ENCODE measurements around the gene LINGO4. TPM values are rescaled to one million over a fixed set of nuclear protein-coding genes. Genes with fewer than 3 reads are reported as not detected.

LINGO4 gene
- total RNA-seq, 1 experiment from 2014 or later = not detected

DNA sequence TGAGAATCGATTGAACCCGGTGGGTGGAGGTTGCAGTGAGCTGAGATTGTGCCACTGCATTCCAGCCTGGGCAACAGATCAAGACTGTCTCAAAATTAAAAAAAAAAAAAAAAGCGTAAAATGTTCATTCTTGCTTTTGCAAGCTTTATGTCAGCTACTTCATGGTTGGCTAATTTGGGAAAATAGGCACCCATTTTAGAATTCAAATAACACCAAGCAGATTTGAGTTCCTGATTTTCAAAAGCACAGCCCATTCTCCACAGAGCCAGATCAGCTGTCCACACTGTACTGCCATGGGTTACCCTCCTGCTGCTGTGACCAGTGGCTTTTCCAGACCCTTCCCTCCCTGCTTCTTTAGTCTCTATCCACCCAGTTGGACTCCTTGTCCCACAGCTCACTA, 43.9 kb upstream of the LINGO4 start:
- ChIA-PET POLR2A (ENCODE audit: low non-redundant PET) (no interaction called here), CTCF (no interaction called here)
- DNase-seq (ENCODE audit: low spot score) = no peak
- Histone ChIP-seq H3K9me3 (ENCODE audit: low read depth, low read length, poor library complexity, severe bottlenecking) (no peaks in the 10 kb centered on the region), H3K4me3 (ENCODE audit: low read depth, low read length, poor library complexity, severe bottlenecking) (no peak overlapping the region), H3K27me3 (replicated peaks; ENCODE audit: insufficient read depth, low read depth, low read length, poor library complexity) (peaks cover 81% of the 10 kb centered on the region), H3K36me3 (ENCODE audit: insufficient read depth, low read length, poor library complexity, severe bottlenecking) (no peaks in the 10 kb centered on the region), H3K4me1 (ENCODE audit: insufficient read depth, low read length, poor library complexity, severe bottlenecking) (no peaks in the 10 kb centered on the region), H3K27ac (ENCODE audit: low read depth, low read length, poor library complexity, severe bottlenecking) (no peak overlapping the region)
- intact Hi-C loops (cut with micrococcal nuclease; ENCODE audit: unreplicated experiment) = no loop called here
- BruUV-seq (replicated peaks) = no TSS peak
- TF ChIP-seq, protein P1, sequence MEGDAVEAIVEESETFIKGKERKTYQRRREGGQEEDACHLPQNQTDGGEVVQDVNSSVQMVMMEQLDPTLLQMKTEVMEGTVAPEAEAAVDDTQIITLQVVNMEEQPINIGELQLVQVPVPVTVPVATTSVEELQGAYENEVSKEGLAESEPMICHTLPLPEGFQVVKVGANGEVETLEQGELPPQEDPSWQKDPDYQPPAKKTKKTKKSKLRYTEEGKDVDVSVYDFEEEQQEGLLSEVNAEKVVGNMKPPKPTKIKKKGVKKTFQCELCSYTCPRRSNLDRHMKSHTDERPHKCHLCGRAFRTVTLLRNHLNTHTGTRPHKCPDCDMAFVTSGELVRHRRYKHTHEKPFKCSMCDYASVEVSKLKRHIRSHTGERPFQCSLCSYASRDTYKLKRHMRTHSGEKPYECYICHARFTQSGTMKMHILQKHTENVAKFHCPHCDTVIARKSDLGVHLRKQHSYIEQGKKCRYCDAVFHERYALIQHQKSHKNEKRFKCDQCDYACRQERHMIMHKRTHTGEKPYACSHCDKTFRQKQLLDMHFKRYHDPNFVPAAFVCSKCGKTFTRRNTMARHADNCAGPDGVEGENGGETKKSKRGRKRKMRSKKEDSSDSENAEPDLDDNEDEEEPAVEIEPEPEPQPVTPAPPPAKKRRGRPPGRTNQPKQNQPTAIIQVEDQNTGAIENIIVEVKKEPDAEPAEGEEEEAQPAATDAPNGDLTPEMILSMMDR (conservative IDR thresholded peaks at IDR 0.05; ENCODE audit: low read depth, low read length) = no peak
- no peak for TF ChIP-seq EZH2 (IDR thresholded peaks at IDR 0.05; ENCODE audit: borderline replicate concordance, low read depth, low read length, poor library complexity, severe bottlenecking)

DNA sequence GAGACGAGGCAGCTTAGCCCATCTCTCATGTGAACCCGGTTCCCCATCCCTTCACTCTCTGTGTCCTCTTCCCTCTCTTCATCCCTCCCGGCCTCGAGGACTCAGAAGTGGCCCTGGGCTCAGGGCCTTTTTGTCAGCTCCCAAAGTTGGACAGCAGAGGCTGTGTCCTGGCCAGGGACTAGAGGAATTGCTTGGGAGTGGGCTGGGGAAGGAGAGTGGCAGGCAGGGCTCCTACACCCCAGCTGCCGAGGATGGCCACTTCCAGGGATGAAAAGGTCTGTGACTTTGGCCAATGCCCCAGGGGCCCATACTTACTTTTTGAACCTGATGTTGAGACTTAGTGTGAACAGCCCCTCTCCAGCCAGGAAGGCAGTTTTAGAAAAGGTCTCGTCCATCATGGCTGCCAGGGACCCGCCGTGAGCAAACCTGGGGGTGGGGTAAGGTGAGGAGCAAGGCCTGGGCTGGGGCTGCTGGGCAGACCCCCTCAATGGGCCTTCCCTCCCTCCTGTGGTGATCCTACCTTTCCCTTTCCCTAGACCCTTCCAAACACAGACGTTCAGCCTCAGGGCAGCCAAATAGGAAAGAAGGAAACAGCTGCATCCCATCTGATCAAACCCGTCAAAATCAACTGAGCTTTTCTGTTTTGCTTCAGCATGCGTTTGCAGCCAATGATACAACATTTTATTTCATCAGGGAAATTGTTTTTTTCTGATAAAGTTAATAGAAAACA, 42.8 kb upstream of the LINGO4 start:
- POLR2A ChIA-PET (ENCODE audit: low non-redundant PET) = no interaction called here
- Histone ChIP-seq H3K27ac (ENCODE audit: low read depth, low read length, poor library complexity, severe bottlenecking) (no peak overlapping the region), H3K4me1 (ENCODE audit: insufficient read depth, low read length, poor library complexity, severe bottlenecking) (no peaks in the 10 kb centered on the region), H3K4me3 (ENCODE audit: low read depth, low read length, poor library complexity, severe bottlenecking) (no peak overlapping the region), H3K36me3 (ENCODE audit: insufficient read depth, low read length, poor library complexity, severe bottlenecking) (no peaks in the 10 kb centered on the region), H3K27me3 (replicated peaks; ENCODE audit: insufficient read depth, low read depth, low read length, poor library complexity) (peaks cover 81% of the 10 kb centered on the region), H3K9me3 (ENCODE audit: low read depth, low read length, poor library complexity, severe bottlenecking) (no peaks in the 10 kb centered on the region)
- no TSS peak for BruUV-seq (replicated peaks)
- DNase-seq (ENCODE audit: low spot score) = no peak
- intact Hi-C loops (cut with micrococcal nuclease; ENCODE audit: unreplicated experiment) = no loop called here
- no peak for TF ChIP-seq EZH2 (IDR thresholded peaks at IDR 0.05; ENCODE audit: borderline replicate concordance, low read depth, low read length, poor library complexity, severe bottlenecking)
- TF ChIP-seq, protein P1 (conservative IDR thresholded peaks at IDR 0.05; ENCODE audit: low read depth, low read length) = no peak
- CTCF ChIA-PET = no interaction called here

DNA sequence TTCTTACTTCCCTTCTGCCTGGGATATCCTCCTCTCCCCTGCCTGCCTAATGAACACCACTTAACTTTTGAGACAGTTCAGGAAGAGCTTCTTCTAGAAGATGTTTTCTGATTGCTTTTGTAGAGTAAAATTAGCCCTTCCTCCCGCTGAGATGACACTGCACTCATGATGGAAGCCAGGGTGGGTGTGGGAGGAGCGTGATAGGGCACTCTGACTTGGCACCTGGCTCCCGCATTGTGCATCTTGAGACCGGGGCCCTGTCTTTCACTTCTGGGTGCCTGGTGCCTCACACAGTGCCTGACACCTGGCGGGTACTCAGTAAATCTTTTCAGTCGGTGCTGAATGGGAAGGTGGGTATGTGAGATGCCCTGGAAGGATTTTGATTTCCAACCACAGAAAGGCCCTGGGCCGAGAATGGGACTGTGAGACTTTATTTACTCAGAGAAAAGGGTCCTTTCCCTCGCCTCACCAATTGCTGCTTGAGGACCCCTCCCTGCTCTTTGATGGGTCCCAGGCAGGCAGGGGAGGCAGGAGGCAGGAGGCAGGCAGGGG, 41.5 kb upstream of the LINGO4 start:
- CTCF ChIA-PET = interaction anchor here (0.9 kb wide), 1 partner anchor 155 kb away, joined by 3 read pairs; no protein-coding TSS in a partner anchor
- H3K9me3 ChIP-seq (ENCODE audit: low read depth, low read length, poor library complexity, severe bottlenecking) = no peaks in the 10 kb centered on the region
- no peak overlapping the region for H3K4me3 ChIP-seq (ENCODE audit: low read depth, low read length, poor library complexity, severe bottlenecking)
- peaks cover 69% of the 10 kb centered on the region for H3K27me3 ChIP-seq (replicated peaks; ENCODE audit: insufficient read depth, low read depth, low read length, poor library complexity)
- no TSS peak for BruUV-seq (replicated peaks)
- no peak for DNase-seq (ENCODE audit: low spot score)
- intact Hi-C loops (cut with micrococcal nuclease; ENCODE audit: unreplicated experiment) = no loop called here
- H3K27ac ChIP-seq (ENCODE audit: low read depth, low read length, poor library complexity, severe bottlenecking) = no peak overlapping the region
- POLR2A ChIA-PET (ENCODE audit: low non-redundant PET) = no interaction called here
- no peaks in the 10 kb centered on the region for H3K4me1 ChIP-seq (ENCODE audit: insufficient read depth, low read length, poor library complexity, severe bottlenecking)
- no peak for TF ChIP-seq EZH2 (IDR thresholded peaks at IDR 0.05; ENCODE audit: borderline replicate concordance, low read depth, low read length, poor library complexity, severe bottlenecking)
- TF ChIP-seq, protein P1 (conservative IDR thresholded peaks at IDR 0.05; ENCODE audit: low read depth, low read length) = no peak
- H3K36me3 ChIP-seq (ENCODE audit: insufficient read depth, low read length, poor library complexity, severe bottlenecking) = no peaks in the 10 kb centered on the region
